GM18517 (cell line): ENCODE measurements around the gene PPP2R5C.

Experiments
- ATAC-seq: cut with Tn5 transposase; IDR thresholded peaks from one replicate; pipeline ENCODE4 v1.9.1; 2021; ENCODE audit warnings: mild to moderate bottlenecking, moderate library complexity; ENCODE audit not compliant: unreplicated experiment

Gene PPP2R5C

GRCh38 chr14:101909371-101910096 lies 148.0 kb downstream of the PPP2R5C start:
- ATAC-seq: no peak

GRCh38 chr14:101912841-101913240 lies 151.3 kb downstream of the PPP2R5C start:
- no peak for ATAC-seq

GRCh38 chr14:101914083-101914482 lies 152.6 kb downstream of the PPP2R5C start:
- no peak for ATAC-seq

- ATAC-seq: no peak
Observed at GRCh38 chr14:101915871-101916815, 154.6 kb downstream of the PPP2R5C start.

- no peak for ATAC-seq
Observed at GRCh38 chr14:101916816-101917412, 155.4 kb downstream of the PPP2R5C start.

- ATAC-seq: no peak
Observed at GRCh38 chr14:101917413-101918017, 156.0 kb downstream of the PPP2R5C start.

- ATAC-seq: no peak
Observed at GRCh38 chr14:101918065-101918989, 156.8 kb downstream of the PPP2R5C start.

- ATAC-seq: no peak
Observed at GRCh38 chr14:101920271-101920670, 158.8 kb downstream of the PPP2R5C start.

GRCh38 chr14:101922866-101923265 lies 161.4 kb downstream of the PPP2R5C start:
- no peak for ATAC-seq

- ATAC-seq: no peak
Observed at GRCh38 chr14:101925152-101925551, 163.6 kb downstream of the PPP2R5C start.

- ATAC-seq: no peak
Observed at GRCh38 chr14:101926085-101926484, 164.6 kb downstream of the PPP2R5C start.

GRCh38 chr14:101926620-101927019 lies 165.1 kb downstream of the PPP2R5C start:
- ATAC-seq: no peak

GRCh38 chr14:101927859-101928258 lies 166.3 kb downstream of the PPP2R5C start:
- no peak for ATAC-seq

GRCh38 chr14:101928415-101928841 lies 166.9 kb downstream of the PPP2R5C start:
- no peak for ATAC-seq

- no peak for ATAC-seq
Observed at GRCh38 chr14:101929096-101929495, 167.6 kb downstream of the PPP2R5C start.

- no peak for ATAC-seq
Observed at GRCh38 chr14:101929946-101930345, 168.4 kb downstream of the PPP2R5C start.

- ATAC-seq: no peak
Observed at GRCh38 chr14:101932673-101933072, 171.2 kb downstream of the PPP2R5C start.

GRCh38 chr14:101933209-101933608 lies 171.7 kb downstream of the PPP2R5C start:
- ATAC-seq: no peak

- ATAC-seq: no peak
Observed at GRCh38 chr14:101934601-101935150, 173.2 kb downstream of the PPP2R5C start.
